Prostate gland (tissue), 2 donors: ENCODE data around the gene CARD9.

ENCODE experiments used
- POLR2A ChIP-seq: fragments of 450-650 bp; IDR thresholded peaks from one replicate; pipeline ENCODE4 v1.6.1; 2016; ENCODE audit warnings: antibody characterized with exemption, mild to moderate bottlenecking
- TF ChIP-seq, protein P1 (sequence below), 4 experiments: fragments of 200-600 bp in 2 of 4; fragments of 450-650 bp in 2 of 4; sonication (generic) in 2 of 4; IDR thresholded peaks; 1 replicate in 3 of 4; 2 replicates in 1 of 4; pipeline ENCODE4 v1.5.1; 2016 to 2019; ENCODE audit warnings: antibody characterized with exemption in 4 of 4, mild to moderate bottlenecking in 2 of 4, moderate library complexity in 2 of 4

DNA sequence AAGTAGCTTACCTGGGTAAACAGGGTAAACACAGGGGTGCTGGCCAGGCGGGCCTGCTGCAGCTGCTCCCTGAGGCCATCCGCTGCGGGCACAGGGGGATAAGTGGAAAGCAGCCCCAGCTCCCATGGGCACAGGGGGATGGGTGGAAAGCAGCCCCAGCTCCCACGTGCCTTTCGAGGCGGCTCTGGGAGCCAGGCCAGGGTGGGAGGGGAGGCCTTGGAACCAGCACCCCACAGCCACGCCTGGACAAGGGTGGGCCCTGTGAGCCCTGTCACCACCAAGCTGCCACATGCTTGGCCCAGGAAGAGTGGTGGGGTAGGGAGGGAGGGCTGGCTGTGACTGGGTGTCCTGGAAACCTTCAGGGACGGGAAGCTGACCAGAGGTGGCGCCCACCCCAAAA is 7.8 kb upstream of the CARD9 start:
- TF ChIP-seq, protein P1, sequence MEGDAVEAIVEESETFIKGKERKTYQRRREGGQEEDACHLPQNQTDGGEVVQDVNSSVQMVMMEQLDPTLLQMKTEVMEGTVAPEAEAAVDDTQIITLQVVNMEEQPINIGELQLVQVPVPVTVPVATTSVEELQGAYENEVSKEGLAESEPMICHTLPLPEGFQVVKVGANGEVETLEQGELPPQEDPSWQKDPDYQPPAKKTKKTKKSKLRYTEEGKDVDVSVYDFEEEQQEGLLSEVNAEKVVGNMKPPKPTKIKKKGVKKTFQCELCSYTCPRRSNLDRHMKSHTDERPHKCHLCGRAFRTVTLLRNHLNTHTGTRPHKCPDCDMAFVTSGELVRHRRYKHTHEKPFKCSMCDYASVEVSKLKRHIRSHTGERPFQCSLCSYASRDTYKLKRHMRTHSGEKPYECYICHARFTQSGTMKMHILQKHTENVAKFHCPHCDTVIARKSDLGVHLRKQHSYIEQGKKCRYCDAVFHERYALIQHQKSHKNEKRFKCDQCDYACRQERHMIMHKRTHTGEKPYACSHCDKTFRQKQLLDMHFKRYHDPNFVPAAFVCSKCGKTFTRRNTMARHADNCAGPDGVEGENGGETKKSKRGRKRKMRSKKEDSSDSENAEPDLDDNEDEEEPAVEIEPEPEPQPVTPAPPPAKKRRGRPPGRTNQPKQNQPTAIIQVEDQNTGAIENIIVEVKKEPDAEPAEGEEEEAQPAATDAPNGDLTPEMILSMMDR (IDR thresholded peaks at IDR 0.05) = no peak
- TF ChIP-seq POLR2A = no peak
